SH-SY5Y (cell line): ENCODE results near the gene FLRT2.

Experiments used
- GATA2 ChIP-seq: IDR thresholded peaks from 2 replicates; pipeline ENCODE4 v1.6.1; 2011; ENCODE audit warnings: mild to moderate bottlenecking, low read depth, low read length
- GATA3 ChIP-seq: IDR thresholded peaks from 2 replicates; pipeline ENCODE4 v1.6.1; 2011; ENCODE audit warnings: low read depth, mild to moderate bottlenecking, low read length, moderate library complexity

- TF ChIP-seq GATA2: no peak
- no peak for TF ChIP-seq GATA3
Measured at GRCh38 chr14:85482552-85482951, 47.4 kb upstream of the FLRT2 start.
